GM21515 (cell line): ENCODE results near the gene JAGN1.
"Not testable (repeated sequence)": the region's sequence is repeated elsewhere in the genome, so short reads cannot be mapped to it uniquely, and the experiment has no call there.

Experiments
- ATAC-seq: cut with Tn5 transposase; IDR thresholded peaks from one replicate; pipeline ENCODE4 v1.9.1; 2021; ENCODE audit not compliant: unreplicated experiment

JAGN1 gene

GRCh38 chr3:9916734-9917680 lies 26.6 kb downstream of the JAGN1 start, which contains the start of gene IL17RC:
Gene IL17RC, plus strand, starts transcription at chr3:9917098. Its CDS starts 218 bp downstream, at chr3:9917316.
- no peak for ATAC-seq

- ATAC-seq, result no peak
These were observed 27.4 kb downstream of the JAGN1 start for GRCh38 chr3:9917820-9918219.

- no peak for ATAC-seq
These were observed 28.0 kb downstream of the JAGN1 start for GRCh38 chr3:9918261-9919038.

- ATAC-seq, result no peak
These were observed 37.7 kb downstream of the JAGN1 start for GRCh38 chr3:9928158-9928557.

GRCh38 chr3:9930804-9931418 lies 40.5 kb downstream of the JAGN1 start:
- ATAC-seq, result no peak

GRCh38 chr3:9932535-9932842 lies 42.1 kb downstream of the JAGN1 start:
- ATAC-seq, result no peak

GRCh38 chr3:9932843-9933560 lies 42.6 kb downstream of the JAGN1 start:
- peak; percentile 73 for ATAC-seq

- peak; percentile 84 for ATAC-seq
These were observed 43.3 kb downstream of the JAGN1 start, which contains the start of gene CRELD1 for GRCh38 chr3:9933561-9934234. Gene CRELD1, plus strand, starts transcription at chr3:9933834. Its CDS starts 605 bp downstream, at chr3:9934439.

GRCh38 chr3:9934235-9934621 lies 43.8 kb downstream of the JAGN1 start:
- ATAC-seq, result no peak

- ATAC-seq, result no peak
These were observed 44.6 kb downstream of the JAGN1 start for GRCh38 chr3:9934993-9935392.

- no peak for ATAC-seq
These were observed 45.6 kb downstream of the JAGN1 start for GRCh38 chr3:9935966-9936510.

GRCh38 chr3:9937486-9938238 lies 47.3 kb downstream of the JAGN1 start:
- ATAC-seq, result no peak

GRCh38 chr3:9938966-9939365 lies 48.6 kb downstream of the JAGN1 start:
- no peak for ATAC-seq

GRCh38 chr3:9939906-9940305 lies 49.5 kb downstream of the JAGN1 start:
- not testable (repeated sequence) for ATAC-seq

GRCh38 chr3:9940746-9941145 lies 50.3 kb downstream of the JAGN1 start:
- no peak for ATAC-seq

GRCh38 chr3:9942164-9942563 lies 51.8 kb downstream of the JAGN1 start:
- no peak for ATAC-seq

- ATAC-seq, result no peak
These were observed 52.7 kb downstream of the JAGN1 start for GRCh38 chr3:9942934-9943690.
